ENCODE results near the gene REN. TPM values are rescaled to one million over a fixed set of nuclear protein-coding genes. Genes with fewer than 3 reads are reported as not detected.

Gene REN
- total and polyA plus RNA-seq, 2 of the 13 experiments (the other 11 are each of a cell fraction or from before 2014, with no cell fraction given) = not detected

DNA sequence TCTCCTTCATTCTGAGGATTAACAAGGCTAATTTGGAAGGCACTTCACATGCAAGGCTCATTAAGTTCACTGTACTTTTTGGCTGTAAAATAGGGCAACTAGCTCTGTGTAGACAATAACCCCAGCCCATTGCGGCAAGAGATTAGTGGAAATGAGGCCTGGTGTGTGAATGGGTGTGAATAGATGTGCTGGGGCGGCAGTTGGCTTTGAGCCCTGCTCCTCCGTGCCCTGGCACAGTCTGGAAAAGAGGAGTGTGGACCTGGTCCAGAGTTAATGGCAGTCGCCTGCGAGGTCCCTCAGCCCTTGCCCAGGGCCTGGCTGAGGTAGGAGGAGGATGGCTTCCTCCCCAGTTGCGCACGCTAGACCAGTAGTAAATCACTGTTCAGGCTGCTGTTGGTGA lies 25.3 kb upstream of the REN start:
- no peak overlapping the region for H3K4me3 ChIP-seq (replicated peaks in 1 of 3; ENCODE audit: insufficient read depth in 1 of 3, low read depth in 2 of 3, low read length in 3 of 3)

More for the DNA sequence above, 25.3 kb upstream of the REN start:
- in situ Hi-C loops (cut with HindIII; ENCODE audit: extremely low pct_ligation_motif_present, low pct_unique_long_range_greater_than_20kb) = no loop called here
- ChIA-PET POLR2A (interaction anchor here (1.5 to 1.9 kb wide), 2 partner anchors 11 to 23 kb away, joined by 4 to 7 read pairs; partner anchors contain the start of gene GOLT1A), CTCF (ENCODE audit: low intra/inter-chr PET ratio, low total read pairs) (no interaction called here)
- FAIRE-seq (no peak), ATAC-seq (no peak), DNase-seq (ENCODE audit: low spot score) (no peak)
- BruUV-seq (replicated peaks) = no TSS peak
- H3K27me3 ChIP-seq (ENCODE audit: control insufficient read depth in 1 of 2, insufficient read depth in 2 of 2, low read length in 2 of 2) = peaks cover 6 to 45% of the 10 kb centered on the region in 2 experiments; a peak in 4 of 5 replicates
- TF ChIP-seq, protein P1, sequence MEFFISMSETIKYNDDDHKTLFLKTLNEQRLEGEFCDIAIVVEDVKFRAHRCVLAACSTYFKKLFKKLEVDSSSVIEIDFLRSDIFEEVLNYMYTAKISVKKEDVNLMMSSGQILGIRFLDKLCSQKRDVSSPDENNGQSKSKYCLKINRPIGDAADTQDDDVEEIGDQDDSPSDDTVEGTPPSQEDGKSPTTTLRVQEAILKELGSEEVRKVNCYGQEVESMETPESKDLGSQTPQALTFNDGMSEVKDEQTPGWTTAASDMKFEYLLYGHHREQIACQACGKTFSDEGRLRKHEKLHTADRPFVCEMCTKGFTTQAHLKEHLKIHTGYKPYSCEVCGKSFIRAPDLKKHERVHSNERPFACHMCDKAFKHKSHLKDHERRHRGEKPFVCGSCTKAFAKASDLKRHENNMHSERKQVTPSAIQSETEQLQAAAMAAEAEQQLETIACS (CRISPR knock-in tag; IDR thresholded peaks at IDR 0.05) = no peak
- TF ChIP-seq TCF7L2 (IDR thresholded peaks at IDR 0.05; ENCODE audit: low read depth, low read length) (no peak), NR2C2 (CRISPR knock-in tag; IDR thresholded peaks at IDR 0.05; ENCODE audit: borderline replicate concordance) (no peak), ZNF703 (CRISPR knock-in tag; IDR thresholded peaks at IDR 0.05; ENCODE audit: borderline replicate concordance) (no peak), ZNF616 (CRISPR knock-in tag; IDR thresholded peaks at IDR 0.05; ENCODE audit: low read depth) (no peak)
- TF ChIP-seq, protein P2, sequence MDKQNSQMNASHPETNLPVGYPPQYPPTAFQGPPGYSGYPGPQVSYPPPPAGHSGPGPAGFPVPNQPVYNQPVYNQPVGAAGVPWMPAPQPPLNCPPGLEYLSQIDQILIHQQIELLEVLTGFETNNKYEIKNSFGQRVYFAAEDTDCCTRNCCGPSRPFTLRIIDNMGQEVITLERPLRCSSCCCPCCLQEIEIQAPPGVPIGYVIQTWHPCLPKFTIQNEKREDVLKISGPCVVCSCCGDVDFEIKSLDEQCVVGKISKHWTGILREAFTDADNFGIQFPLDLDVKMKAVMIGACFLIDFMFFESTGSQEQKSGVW (CRISPR knock-in tag; IDR thresholded peaks at IDR 0.05; ENCODE audit: borderline replicate concordance) = no peak
- no peak overlapping the region for H3K27ac ChIP-seq (ENCODE audit: extremely low read length, insufficient read depth, low read length)
- H3K36me3 ChIP-seq (replicated peaks in 1 of 2; ENCODE audit: control insufficient read depth in 1 of 2, insufficient read depth in 2 of 2, low read length in 2 of 2) = no peaks in the 10 kb centered on the region
- H3K9ac ChIP-seq (ENCODE audit: insufficient read depth, low read depth, low read length) = no peak overlapping the region
- no peaks in the 10 kb centered on the region for H4K20me1 ChIP-seq (ENCODE audit: insufficient read depth, low read length)
- no peak overlapping the region for H2AFZ ChIP-seq (ENCODE audit: low read length)
- WGBS (ENCODE audit: low lambda C conversion rate) = 54% methylated on average over 4 of the region's 7 CpGs
- no peaks in the 10 kb centered on the region for H3K79me2 ChIP-seq (ENCODE audit: insufficient read depth, low read length)
- no peaks in the 10 kb centered on the region for H3K9me3 ChIP-seq (ENCODE audit: low read length)
- H3K4me2 ChIP-seq (ENCODE audit: low read depth, low read length) = no peak overlapping the region
- H3K4me1 ChIP-seq (ENCODE audit: insufficient read depth, low read length) = peaks cover 31% of the 10 kb centered on the region
- intact Hi-C loops (cut with micrococcal nuclease; ENCODE audit: unreplicated experiment) = no loop called here

Measured in HepG2 (cell line).